Panc1 (cell line): ENCODE data around the gene PHF5A. TPM values are rescaled to one million over a fixed set of nuclear protein-coding genes. Genes with fewer than 3 reads are reported as not detected.
A peak's percentile ranks its signal among the peaks of the same experiment; 100 is the strongest.

Experiments
- ATAC-seq: fragments of 200-7000 bp; cut with Tn5 transposase; 2 replicates; pipeline ENCODE4 v1.9.1; 2020; ENCODE audit warnings: mild to moderate bottlenecking, moderate library complexity
- BruUV-seq: library from RNA; stranded (reverse); fragments of 400-500 nt; replicated peaks from 2 replicates; lab custom pipeline; 2021; lab: Mats Ljungman, UMichigan
- CTCF ChIA-PET: fragments of 300-600 bp; sonication (Branson Sonifier 250); formaldehyde crosslinking; loops from one replicate; lab custom pipeline; 2022; ENCODE audit warnings: antibody characterized with exemption; lab: Charles Lee
- POLR2A ChIA-PET: fragments of 300-600 bp; sonication (Branson Sonifier 250); formaldehyde crosslinking; loops from one replicate; lab custom pipeline; 2022; ENCODE audit warnings: antibody characterized with exemption; lab: Charles Lee
- DNase-seq: peaks from one replicate; pipeline ENCODE4 v3.0.0-alpha.2; 2010; ENCODE audit warnings: low read depth, low spot score
- H3K27ac ChIP-seq: 2 replicates; pipeline ENCODE4 v1.5.1; 2011; ENCODE audit warnings: mild to moderate bottlenecking, low read length, inconsistent platforms
- H3K27me3 ChIP-seq: fragments of 200-500 bp; sonication (Bioruptor generic); 2 replicates; pipeline ENCODE4 v1.6.0; 2014; ENCODE audit warnings: low read length, inconsistent platforms; ENCODE audit not compliant: control insufficient read depth, insufficient read depth
- H3K36me3 ChIP-seq: fragments of 200-500 bp; sonication (Bioruptor generic); 2 replicates; pipeline ENCODE4 v1.5.1; 2014; ENCODE audit warnings: inconsistent platforms, mild to moderate bottlenecking, low read length, moderate library complexity; ENCODE audit not compliant: control insufficient read depth, insufficient read depth
- H3K4me1 ChIP-seq: 2 replicates; pipeline ENCODE4 v1.5.1; 2011; ENCODE audit warnings: inconsistent platforms, mild to moderate bottlenecking, low read length, moderate library complexity; ENCODE audit not compliant: control insufficient read depth, insufficient read depth
- H3K4me3 ChIP-seq, 2 experiments: 2 replicates each; pipeline ENCODE4 v1.5.1; 2011 to 2012; ENCODE audit warnings: low read depth in 2 of 2, low read length in 2 of 2, mild to moderate bottlenecking in 2 of 2, inconsistent platforms in 1 of 2, moderate library complexity in 1 of 2
- H3K9me3 ChIP-seq: fragments of 200-500 bp; sonication (Bioruptor generic); 2 replicates; pipeline ENCODE4 v1.5.1; 2014; ENCODE audit warnings: low read depth, mild to moderate bottlenecking, inconsistent platforms, low read length, moderate library complexity; ENCODE audit not compliant: control insufficient read depth, insufficient read depth
- CTCF ChIP-seq: fragments of 450-650 bp; IDR thresholded peaks from 2 replicates; pipeline ENCODE4 v1.5.1; 2017; ENCODE audit warnings: mild to moderate bottlenecking
- POLR2AphosphoS5 ChIP-seq: IDR thresholded peaks from 2 replicates; pipeline ENCODE4 v1.6.1; 2012; ENCODE audit warnings: mild to moderate bottlenecking, low read depth, low read length, moderate library complexity
- REST ChIP-seq, 2 experiments: IDR thresholded peaks; 2 replicates each; pipeline ENCODE4 v1.6.1; 2011 to 2012; ENCODE audit warnings: low read depth in 2 of 2, control low read depth in 1 of 2, low read length in 1 of 2, mild to moderate bottlenecking in 1 of 2, moderate library complexity in 1 of 2; ENCODE audit not compliant: insufficient read depth in 1 of 2
- SIN3A ChIP-seq: IDR thresholded peaks from 2 replicates; pipeline ENCODE4 v1.6.1; 2012; ENCODE audit warnings: low read depth, mild to moderate bottlenecking, low read length, moderate library complexity, borderline replicate concordance; ENCODE audit not compliant: insufficient read depth
- TCF7L2 ChIP-seq: IDR thresholded peaks from 2 replicates; pipeline ENCODE4 v1.6.1; 2011; ENCODE audit warnings: mild to moderate bottlenecking, low read depth, low read length, inconsistent platforms
- in situ Hi-C: cut with HindIII; loops from 2 replicates; pipeline ENCODE4 v1.10.0; 2016; ENCODE audit warnings: low sequenced_read_pairs, low pct_unique_long_range_greater_than_20kb
- intact Hi-C: fragments of 100-400 bp; cut with micrococcal nuclease; formaldehyde crosslinking; loops from one replicate; pipeline ENCODE4 v1.10.0; 2022; ENCODE audit not compliant: unreplicated experiment
- total RNA-seq: library from RNA; stranded (reverse); gene quantifications from one replicate; pipeline ENCODE4 v1.2.1, GENCODE V29; 2021; ENCODE audit not compliant: unreplicated experiment

Gene PHF5A
- total RNA-seq, 1 experiment from 2014 or later = 34.9 TPM

GRCh38 chr22:41499624-41500280, 31.3 kb upstream of the PHF5A start:
- CTCF ChIA-PET = no interaction called here
- no peak for ATAC-seq
- BruUV-seq = no TSS peak

GRCh38 chr22:41498303-41498835, 29.9 kb upstream of the PHF5A start:
- in situ Hi-C loops = no loop called here
- ChIA-PET CTCF (no interaction called here), POLR2A (interaction anchor here (0.8 kb wide), 1 partner anchor 23 kb away, joined by 6 read pairs; no protein-coding TSS in a partner anchor)
- no peaks in the 10 kb centered on the region for H3K4me1 ChIP-seq
- no peaks in the 10 kb centered on the region for H3K36me3 ChIP-seq
- no peak overlapping the region for H3K4me3 ChIP-seq
- ATAC-seq (no peak), DNase-seq (no peak)
- BruUV-seq = TSS peak; percentile 56
- H3K9me3 ChIP-seq = no peaks in the 10 kb centered on the region
- no peak for TF ChIP-seq REST (IDR thresholded peaks at IDR 0.05; ENCODE audit: insufficient read depth in 1 of 2, low read depth in 2 of 2, low read length in 1 of 2)
- TF ChIP-seq TCF7L2 = no peak
- no peak for TF ChIP-seq SIN3A
- TF ChIP-seq POLR2AphosphoS5 = no peak
- no peak for TF ChIP-seq CTCF
- H3K27me3 ChIP-seq = no peaks in the 10 kb centered on the region
- intact Hi-C loops = no loop called here
- H3K27ac ChIP-seq = no peak overlapping the region

More at GRCh38 chr22:41499624-41500280, 31.3 kb upstream of the PHF5A start:
- no peaks in the 10 kb centered on the region for H3K4me1 ChIP-seq
- no peak overlapping the region for H3K27ac ChIP-seq
- TF ChIP-seq CTCF (no peak), SIN3A (no peak)
- no peak for DNase-seq
- intact Hi-C loops (no loop called here), in situ Hi-C loops (no loop called here)
- no peaks in the 10 kb centered on the region for H3K36me3 ChIP-seq
- no peak overlapping the region for H3K4me3 ChIP-seq
- POLR2A ChIA-PET = interaction anchor here (0.8 kb wide), 1 partner anchor 25 kb away, joined by 6 read pairs; no protein-coding TSS in a partner anchor
- no peaks in the 10 kb centered on the region for H3K27me3 ChIP-seq
- no peaks in the 10 kb centered on the region for H3K9me3 ChIP-seq
